Loucy (cell line): Measurements from ENCODE around the gene MRTFA.

Experiments
- EZH2phosphoT487 ChIP-seq: fragments of 200-600 bp; IDR thresholded peaks from 2 replicates; pipeline ENCODE4 v1.6.1; 2018; ENCODE audit warnings: antibody characterized with exemption, mild to moderate bottlenecking, moderate library complexity, borderline replicate concordance
- TF ChIP-seq, protein P1 (sequence below): fragments of 200-600 bp; sonication (generic); conservative IDR thresholded peaks from 2 replicates; pipeline ENCODE4 v1.5.1; 2014; ENCODE audit warnings: mild to moderate bottlenecking, antibody characterized with exemption, low read length

DNA sequence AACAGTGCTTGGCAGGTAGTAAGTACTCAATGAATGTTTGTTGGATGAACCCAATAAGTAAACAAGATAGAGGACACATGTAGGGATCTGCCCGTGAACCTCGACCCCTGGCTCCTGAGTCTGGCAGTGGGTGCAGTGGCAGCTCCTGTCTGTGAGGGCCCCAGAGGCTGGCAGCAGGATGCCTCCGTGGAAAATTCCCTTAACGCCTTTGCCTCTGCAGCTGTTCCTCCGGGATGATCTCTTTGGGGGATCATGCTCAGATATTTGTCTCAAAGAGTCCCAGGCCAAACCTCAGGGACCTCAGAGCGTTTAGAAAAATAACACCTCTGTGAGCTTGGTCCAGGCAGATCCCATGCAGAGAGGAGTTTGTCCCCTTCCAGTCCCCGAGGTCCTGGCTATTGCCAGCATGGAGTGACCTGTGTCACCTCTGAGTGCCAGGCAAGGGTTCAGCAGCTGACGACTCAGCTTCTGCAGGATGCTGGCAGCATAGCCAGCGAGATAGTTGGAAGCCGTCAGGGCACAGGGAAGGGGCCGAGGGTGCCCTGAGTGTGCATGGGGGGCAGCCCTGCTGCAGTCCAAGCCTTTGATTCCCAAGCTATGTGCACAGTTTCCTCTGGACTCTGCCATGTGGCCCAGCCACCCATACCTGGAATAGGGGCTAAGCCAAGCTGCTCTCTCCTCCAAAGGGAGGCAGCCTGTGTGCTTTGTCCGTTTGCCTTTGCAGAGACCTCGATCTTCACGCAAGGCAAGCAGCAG, 42.2 kb upstream of the MRTFA start:
- TF ChIP-seq, protein P1, sequence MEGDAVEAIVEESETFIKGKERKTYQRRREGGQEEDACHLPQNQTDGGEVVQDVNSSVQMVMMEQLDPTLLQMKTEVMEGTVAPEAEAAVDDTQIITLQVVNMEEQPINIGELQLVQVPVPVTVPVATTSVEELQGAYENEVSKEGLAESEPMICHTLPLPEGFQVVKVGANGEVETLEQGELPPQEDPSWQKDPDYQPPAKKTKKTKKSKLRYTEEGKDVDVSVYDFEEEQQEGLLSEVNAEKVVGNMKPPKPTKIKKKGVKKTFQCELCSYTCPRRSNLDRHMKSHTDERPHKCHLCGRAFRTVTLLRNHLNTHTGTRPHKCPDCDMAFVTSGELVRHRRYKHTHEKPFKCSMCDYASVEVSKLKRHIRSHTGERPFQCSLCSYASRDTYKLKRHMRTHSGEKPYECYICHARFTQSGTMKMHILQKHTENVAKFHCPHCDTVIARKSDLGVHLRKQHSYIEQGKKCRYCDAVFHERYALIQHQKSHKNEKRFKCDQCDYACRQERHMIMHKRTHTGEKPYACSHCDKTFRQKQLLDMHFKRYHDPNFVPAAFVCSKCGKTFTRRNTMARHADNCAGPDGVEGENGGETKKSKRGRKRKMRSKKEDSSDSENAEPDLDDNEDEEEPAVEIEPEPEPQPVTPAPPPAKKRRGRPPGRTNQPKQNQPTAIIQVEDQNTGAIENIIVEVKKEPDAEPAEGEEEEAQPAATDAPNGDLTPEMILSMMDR, result no peak
- TF ChIP-seq EZH2phosphoT487, result no peak
